Nephron (organoid): ENCODE results near the gene KCNF1.

Experiments
- H3K27ac Mint-ChIP-seq, 3 experiments: 2 replicates each; pipeline ENCODE4 v1.8.0; 2020; ENCODE audit warnings: mixed read lengths in 3 of 3, mild to moderate bottlenecking in 2 of 3, moderate library complexity in 1 of 3
- H3K27me3 Mint-ChIP-seq: 2 replicates; pipeline ENCODE4 v1.8.0; 2021; ENCODE audit warnings: low read depth, mild to moderate bottlenecking, moderate library complexity, mixed read lengths
- H3K36me3 Mint-ChIP-seq: 2 replicates; pipeline ENCODE4 v1.8.0; 2020; ENCODE audit warnings: low read depth, mixed read lengths
- H3K4me1 Mint-ChIP-seq: 2 replicates; pipeline ENCODE4 v1.8.0; 2020; ENCODE audit warnings: mixed read lengths
- H3K4me3 Mint-ChIP-seq, 3 experiments: 2 replicates each; pipeline ENCODE4 v1.8.0; 2020; ENCODE audit warnings: mild to moderate bottlenecking in 3 of 3, mixed read lengths in 3 of 3, moderate library complexity in 2 of 3
- H3K9me3 Mint-ChIP-seq: 2 replicates; pipeline ENCODE4 v1.8.0; 2020; ENCODE audit warnings: mixed read lengths
- CTCF ChIP-seq, 3 experiments: fragments of 200-600 bp; sonication (generic); IDR thresholded peaks; one replicate each; pipeline ENCODE4 v1.5.0; 2021; ENCODE audit warnings: antibody characterized with exemption in 3 of 3; ENCODE audit not compliant: unreplicated experiment in 3 of 3

KCNF1 gene

GRCh38 chr2:10878268-10878915, 33.3 kb upstream of the KCNF1 start:
- Mint-ChIP-seq H3K4me1 (peaks cover 12% of the 10 kb centered on the region), H3K9me3 (peaks cover 7% of the 10 kb centered on the region), H3K27ac (peak overlapping the region in 1 of 3 experiments; percentile 11), H3K27me3 (peaks cover 15% of the 10 kb centered on the region), H3K4me3 (no peak overlapping the region), H3K36me3 (no peaks in the 10 kb centered on the region)
- TF ChIP-seq CTCF (IDR thresholded peaks at IDR 0.05; ENCODE audit: unreplicated experiment in 3 of 3): no peak

GRCh38 chr2:10879159-10879558, 32.6 kb upstream of the KCNF1 start:
- H3K27me3 Mint-ChIP-seq: peaks cover 15% of the 10 kb centered on the region
- H3K4me1 Mint-ChIP-seq: peaks cover 20% of the 10 kb centered on the region
- H3K4me3 Mint-ChIP-seq: no peak overlapping the region
- peaks cover 5% of the 10 kb centered on the region for H3K9me3 Mint-ChIP-seq
- H3K36me3 Mint-ChIP-seq: no peaks in the 10 kb centered on the region
- TF ChIP-seq CTCF (IDR thresholded peaks at IDR 0.05; ENCODE audit: unreplicated experiment in 3 of 3): no peak
- H3K27ac Mint-ChIP-seq: no peak overlapping the region

GRCh38 chr2:10879624-10880585, 31.8 kb upstream of the KCNF1 start:
- Mint-ChIP-seq H3K4me1 (peaks cover 26% of the 10 kb centered on the region), H3K36me3 (no peaks in the 10 kb centered on the region), H3K4me3 (no peak overlapping the region), H3K9me3 (peaks cover 2% of the 10 kb centered on the region), H3K27me3 (peaks cover 15% of the 10 kb centered on the region), H3K27ac (no peak overlapping the region)
- TF ChIP-seq CTCF (IDR thresholded peaks at IDR 0.05; ENCODE audit: unreplicated experiment in 3 of 3): no peak

GRCh38 chr2:10880586-10881321, 31.0 kb upstream of the KCNF1 start:
- no peak for TF ChIP-seq CTCF (IDR thresholded peaks at IDR 0.05; ENCODE audit: unreplicated experiment in 3 of 3)
- Mint-ChIP-seq H3K4me1 (peaks cover 27% of the 10 kb centered on the region), H3K27ac (no peak overlapping the region), H3K36me3 (no peaks in the 10 kb centered on the region), H3K27me3 (peaks cover 11% of the 10 kb centered on the region), H3K9me3 (no peaks in the 10 kb centered on the region), H3K4me3 (no peak overlapping the region)

GRCh38 chr2:10882568-10882967, 29.2 kb upstream of the KCNF1 start:
- no peak for TF ChIP-seq CTCF (IDR thresholded peaks at IDR 0.05; ENCODE audit: unreplicated experiment in 3 of 3)

More at GRCh38 chr2:10882568-10882967, 29.2 kb upstream of the KCNF1 start:
- no peak overlapping the region for H3K4me3 Mint-ChIP-seq
- H3K27me3 Mint-ChIP-seq: peaks cover 10% of the 10 kb centered on the region
- H3K9me3 Mint-ChIP-seq: no peaks in the 10 kb centered on the region
- H3K36me3 Mint-ChIP-seq: no peaks in the 10 kb centered on the region
- H3K4me1 Mint-ChIP-seq: peaks cover 40% of the 10 kb centered on the region
- peak overlapping the region in 2 of 3 experiments; percentile 83 to 93 for H3K27ac Mint-ChIP-seq
